ENCODE data around the gene NINJ1. TPM values are rescaled to one million over a fixed set of nuclear protein-coding genes. Genes with fewer than 3 reads are reported as not detected.
A peak's percentile ranks its signal among the peaks of the same experiment; 100 is the strongest.

The NINJ1 gene
- total and polyA plus RNA-seq, 2 of the 13 experiments (the other 11 are each of a cell fraction or from before 2014, with no cell fraction given) = 81.2 to 92.1 TPM

GRCh38 chr9:93116072-93116961 is 17.7 kb downstream of the NINJ1 start (continued):
- TF ChIP-seq ZNF18 (CRISPR knock-in tag; IDR thresholded peaks at IDR 0.05; ENCODE audit: insufficient replicate concordance) (peak; percentile 49), ATF5 (CRISPR knock-in tag; IDR thresholded peaks at IDR 0.05; ENCODE audit: low read depth) (no peak), SOX5 (CRISPR knock-in tag; IDR thresholded peaks at IDR 0.05; ENCODE audit: borderline replicate concordance) (peak; percentile 57; the same call in 1 of the 2 replicates), RNF2 (conservative IDR thresholded peaks at IDR 0.05; ENCODE audit: low read depth) (no peak), SUZ12 (IDR thresholded peaks at IDR 0.05; ENCODE audit: low read depth, low read length) (no peak), SALL1 (CRISPR knock-in tag; IDR thresholded peaks at IDR 0.05) (peak; percentile 93), DMTF1 (CRISPR knock-in tag; IDR thresholded peaks at IDR 0.05) (no peak), NR2F1 (CRISPR knock-in tag; IDR thresholded peaks at IDR 0.05) (peak; percentile 18 to 40; a peak in 1 of 4 replicates), ZNF773 (CRISPR knock-in tag; IDR thresholded peaks at IDR 0.05; ENCODE audit: borderline replicate concordance) (no peak), TFDP2 (CRISPR knock-in tag; IDR thresholded peaks at IDR 0.05) (no peak), MTA3 (CRISPR knock-in tag; IDR thresholded peaks at IDR 0.05) (no peak), RFX1 (IDR thresholded peaks at IDR 0.05) (no peak), SCMH1 (CRISPR knock-in tag; IDR thresholded peaks at IDR 0.05; ENCODE audit: borderline replicate concordance) (no peak), MIER3 (CRISPR knock-in tag; IDR thresholded peaks at IDR 0.05; ENCODE audit: borderline replicate concordance) (peak; percentile 56), ATF2 (CRISPR knock-in tag; IDR thresholded peaks at IDR 0.05) (0 out of 2 replicates have a peak, but pooled peaks have one; percentile 34), ZNF10 (CRISPR knock-in tag; IDR thresholded peaks at IDR 0.05; ENCODE audit: borderline replicate concordance, low read depth) (no peak), KDM4B (CRISPR knock-in tag; IDR thresholded peaks at IDR 0.05) (no peak), CC2D1A (CRISPR knock-in tag; IDR thresholded peaks at IDR 0.05) (no peak), TBX2 (CRISPR knock-in tag; IDR thresholded peaks at IDR 0.05; ENCODE audit: borderline replicate concordance) (peak; percentile 76), ZNF563 (CRISPR knock-in tag; IDR thresholded peaks at IDR 0.05) (no peak; the same call in 1 of the 2 replicates), FOSL2 (CRISPR knock-in tag; IDR thresholded peaks at IDR 0.05) (peak; percentile 71), PITX1 (CRISPR knock-in tag; IDR thresholded peaks at IDR 0.05) (peak; percentile 47; the same call in 1 of the 2 replicates), ZSCAN31 (CRISPR knock-in tag; IDR thresholded peaks at IDR 0.05; ENCODE audit: low read depth) (no peak)
